ENCODE data around the gene MAML2. TPM values are rescaled to one million over a fixed set of nuclear protein-coding genes. Genes with fewer than 3 reads are reported as not detected.

Gene MAML2
- total RNA-seq, 1 experiment from 2014 or later, result 28.3 TPM

- DNase-seq, result peak in 1 of 2 experiments; percentile 28
- CTCF ChIA-PET, result no interaction called here
- peaks cover 12% of the 10 kb centered on the region; the same call in 1 of the 2 replicates for H3K36me3 ChIP-seq (ENCODE audit: low read depth)
- no peaks in the 10 kb centered on the region for H3K9me2 ChIP-seq (ENCODE audit: insufficient read depth)
- intact Hi-C loops (cut with micrococcal nuclease; ENCODE audit: unreplicated experiment), result no loop called here
- H3K4me1 ChIP-seq (replicated peaks; ENCODE audit: insufficient read depth), result peaks cover 23% of the 10 kb centered on the region
- H4K20me1 ChIP-seq (ENCODE audit: insufficient read depth), result no peaks in the 10 kb centered on the region
- no peak overlapping the region for H3K4me2 ChIP-seq
- no peak overlapping the region for H3K4me3 ChIP-seq
- no peak overlapping the region for H2AFZ ChIP-seq
- H3K27ac ChIP-seq, result no peak overlapping the region
- no peaks in the 10 kb centered on the region for H3K27me3 ChIP-seq (ENCODE audit: insufficient read depth, low read depth)
- POLR2A ChIA-PET (ENCODE audit: unreplicated experiment), result interaction anchor here (0.6 kb wide), 1 partner anchor 111 kb away, joined by 7 read pairs; no protein-coding TSS in a partner anchor
- peaks cover 53% of the 10 kb centered on the region for H3K79me2 ChIP-seq (ENCODE audit: low read depth)
- peaks cover 12% of the 10 kb centered on the region; the same call in 1 of the 2 replicates for H3F3A ChIP-seq (ENCODE audit: insufficient read depth, low read depth)
- no peak for TF ChIP-seq CTCF (conservative IDR thresholded peaks at IDR 0.05)
- no peak for TF ChIP-seq EZH2 (IDR thresholded peaks at IDR 0.05; ENCODE audit: low read depth)
- no peaks in the 10 kb centered on the region for H3K9me3 ChIP-seq (ENCODE audit: insufficient read depth, low read depth)
- BruUV-seq (replicated peaks), result no TSS peak
Measured at GRCh38 chr11:96150609-96151008, 192.4 kb downstream of the MAML2 start.

GRCh38 chr11:96149743-96150555, 193.0 kb downstream of the MAML2 start:
- no TSS peak for BruUV-seq (replicated peaks)
- peaks cover 23% of the 10 kb centered on the region for H3K4me1 ChIP-seq (replicated peaks; ENCODE audit: insufficient read depth)
- no peak overlapping the region for H3K4me3 ChIP-seq
- no peak overlapping the region for H3K27ac ChIP-seq
- H3K9me3 ChIP-seq (ENCODE audit: insufficient read depth, low read depth), result no peaks in the 10 kb centered on the region
- H3K9me2 ChIP-seq (ENCODE audit: insufficient read depth), result no peaks in the 10 kb centered on the region
- CTCF ChIA-PET, result no interaction called here
- H3K27me3 ChIP-seq (ENCODE audit: insufficient read depth, low read depth), result no peaks in the 10 kb centered on the region
- no peaks in the 10 kb centered on the region for H4K20me1 ChIP-seq (ENCODE audit: insufficient read depth)
- peak in 1 of 2 experiments; percentile 36 for DNase-seq
- POLR2A ChIA-PET (ENCODE audit: unreplicated experiment), result interaction anchor here (0.6 kb wide), 1 partner anchor 111 kb away, joined by 7 read pairs; no protein-coding TSS in a partner anchor
- H3K4me2 ChIP-seq, result no peak overlapping the region
- intact Hi-C loops (cut with micrococcal nuclease; ENCODE audit: unreplicated experiment), result no loop called here
- H3F3A ChIP-seq (ENCODE audit: insufficient read depth, low read depth), result peaks cover 15% of the 10 kb centered on the region
- peaks cover 50% of the 10 kb centered on the region for H3K79me2 ChIP-seq (ENCODE audit: low read depth)
- no peak overlapping the region for H2AFZ ChIP-seq
- TF ChIP-seq EZH2 (IDR thresholded peaks at IDR 0.05; ENCODE audit: low read depth), result no peak
- TF ChIP-seq CTCF (conservative IDR thresholded peaks at IDR 0.05), result no peak
- H3K36me3 ChIP-seq (ENCODE audit: low read depth), result peaks cover 12% of the 10 kb centered on the region; the same call in 1 of the 2 replicates

GRCh38 chr11:96147906-96148486, 195.0 kb downstream of the MAML2 start:
- H3K4me3 ChIP-seq, result no peak overlapping the region
- ChIA-PET POLR2A (ENCODE audit: unreplicated experiment) (interaction anchor here (0.6 kb wide), 1 partner anchor 196 kb away, joined by 9 read pairs; no protein-coding TSS in a partner anchor), CTCF (no interaction called here)
- H3K36me3 ChIP-seq (ENCODE audit: low read depth), result 0 out of 2 replicates have a peak, but pooled peaks cover 4% of the 10 kb centered on the region
- peaks cover 35% of the 10 kb centered on the region for H3K79me2 ChIP-seq (ENCODE audit: low read depth)
- DNase-seq, result peak in 1 of 2 experiments; percentile 3
- TF ChIP-seq CTCF (conservative IDR thresholded peaks at IDR 0.05) (no peak), EZH2 (IDR thresholded peaks at IDR 0.05; ENCODE audit: low read depth) (no peak)
- no peak overlapping the region for H3K4me2 ChIP-seq
- intact Hi-C loops (cut with micrococcal nuclease; ENCODE audit: unreplicated experiment), result no loop called here
- no peak overlapping the region for H2AFZ ChIP-seq
- no peaks in the 10 kb centered on the region for H4K20me1 ChIP-seq (ENCODE audit: insufficient read depth)
- H3F3A ChIP-seq (ENCODE audit: insufficient read depth, low read depth), result peaks cover 20% of the 10 kb centered on the region
- peaks cover 24% of the 10 kb centered on the region for H3K4me1 ChIP-seq (replicated peaks; ENCODE audit: insufficient read depth)
- no TSS peak for BruUV-seq (replicated peaks)
- H3K27me3 ChIP-seq (ENCODE audit: insufficient read depth, low read depth), result no peaks in the 10 kb centered on the region
- no peak overlapping the region for H3K27ac ChIP-seq
- no peaks in the 10 kb centered on the region for H3K9me3 ChIP-seq (ENCODE audit: insufficient read depth, low read depth)
- no peaks in the 10 kb centered on the region for H3K9me2 ChIP-seq (ENCODE audit: insufficient read depth)

All from PC-9 (cell line).